Mucosa of descending colon (tissue), 3 donors: Measurements from ENCODE around the gene ELMOD1. TPM values are rescaled to one million over a fixed set of nuclear protein-coding genes. Genes with fewer than 3 reads are reported as not detected.

Experiments used
- ATAC-seq: fragments of 200-7000 bp; cut with Tn5 transposase; one replicate; pipeline ENCODE4 v1.9.1; 2020; ENCODE audit warnings: mild to moderate bottlenecking, moderate library complexity
- DNase-seq, 3 donors: peaks; one replicate each; pipeline ENCODE4 v3.0.0-alpha.2; 2020
- H3K36me3 ChIP-seq: fragments of 200-600 bp; one replicate; pipeline ENCODE4 v1.8.0; 2021; ENCODE audit warnings: low read depth, mild to moderate bottlenecking
- H3K4me1 ChIP-seq: fragments of 200-600 bp; one replicate; pipeline ENCODE4 v1.8.0; 2021; ENCODE audit warnings: low read depth, mild to moderate bottlenecking
- H3K4me3 ChIP-seq: fragments of 200-600 bp; one replicate; pipeline ENCODE4 v1.8.0; 2021; ENCODE audit warnings: mild to moderate bottlenecking
- H3K9me3 ChIP-seq: fragments of 200-600 bp; one replicate; pipeline ENCODE4 v1.8.0; 2021; ENCODE audit warnings: mild to moderate bottlenecking
- CTCF ChIP-seq: fragments of 200-600 bp; IDR thresholded peaks from one replicate; pipeline ENCODE4 v1.8.0; 2022; ENCODE audit warnings: antibody characterized with exemption, mild to moderate bottlenecking
- intact Hi-C, 2 donors: fragments of 100-400 bp; cut with DNase I in 1 of 2; cut with micrococcal nuclease in 1 of 2; formaldehyde crosslinking; loops; one replicate each; pipeline versions ENCODE4 v1.11.0 to v1.11.1; 2022; cut with DNase I, micrococcal nuclease
- total RNA-seq, 3 donors: library from RNA; stranded (reverse); fragmentation: NEBNext Ultra II Directional in 2 of 3; extraction: Animal tissue kit (Norgen Biotek cat#: 25700) in 2 of 3; gene quantifications; one replicate each; pipeline versions ENCODE4 v1.2.1 to v1.2.4, GENCODE V29; 2021 to 2023
- donor health status: DM: no; HTN: no; CAD: no; lungs with moderate emphysema.
- donor health status: DM: no; HTN: no; CAD: no.
- donor health status: DM: no; HTN: yes; CAD: no.

Gene ELMOD1
- total RNA-seq, 3 donors from 2014 or later: 0.31 to 0.57 TPM; not detected in 1

- no peak for ATAC-seq
These were observed 116.9 kb downstream of the ELMOD1 start for GRCh38 chr11:107707807-107708206.

GRCh38 chr11:107708792-107709191 is 117.8 kb downstream of the ELMOD1 start:
- no peak for TF ChIP-seq CTCF

More at GRCh38 chr11:107707807-107708206, 116.9 kb downstream of the ELMOD1 start:
- no peak for DNase-seq
- H3K4me3 ChIP-seq: no peak overlapping the region
- no peak for TF ChIP-seq CTCF
- H3K36me3 ChIP-seq: no peaks in the 10 kb centered on the region
- no peaks in the 10 kb centered on the region for H3K4me1 ChIP-seq
- no peaks in the 10 kb centered on the region for H3K9me3 ChIP-seq
- intact Hi-C loops: no loop called here

GRCh38 chr11:107710301-107710700 is 119.4 kb downstream of the ELMOD1 start:
- Histone ChIP-seq H3K4me1 (no peaks in the 10 kb centered on the region), H3K4me3 (no peak overlapping the region), H3K9me3 (no peaks in the 10 kb centered on the region), H3K36me3 (no peaks in the 10 kb centered on the region)
- intact Hi-C loops: no loop called here
- ATAC-seq (no peak), DNase-seq (no peak)
- TF ChIP-seq CTCF: no peak

More at GRCh38 chr11:107708792-107709191, 117.8 kb downstream of the ELMOD1 start:
- no peaks in the 10 kb centered on the region for H3K4me1 ChIP-seq
- ATAC-seq: no peak
- H3K9me3 ChIP-seq: no peaks in the 10 kb centered on the region
- H3K4me3 ChIP-seq: no peak overlapping the region
- intact Hi-C loops: no loop called here
- DNase-seq: no peak
- H3K36me3 ChIP-seq: no peaks in the 10 kb centered on the region

GRCh38 chr11:107711861-107712755 is 121.2 kb downstream of the ELMOD1 start, which contains the start of gene SLN:
Gene SLN (minus strand): TSS chr11:107712056.
- no peak for ATAC-seq
- no peak for DNase-seq
- Histone ChIP-seq H3K36me3 (no peaks in the 10 kb centered on the region), H3K9me3 (no peaks in the 10 kb centered on the region), H3K4me1 (no peaks in the 10 kb centered on the region), H3K4me3 (no peak within 1 kb of the TSS)
- no peak for TF ChIP-seq CTCF
- intact Hi-C loops: no loop called here

- DNase-seq (no peak), ATAC-seq (no peak)
- no peak overlapping the region for H3K4me3 ChIP-seq
- TF ChIP-seq CTCF: no peak
- intact Hi-C loops: no loop called here
- H3K36me3 ChIP-seq: no peaks in the 10 kb centered on the region
- no peaks in the 10 kb centered on the region for H3K4me1 ChIP-seq
- no peaks in the 10 kb centered on the region for H3K9me3 ChIP-seq
These were observed 122.1 kb downstream of the ELMOD1 start for GRCh38 chr11:107713009-107713408.

Other genes starting within 250 kb of the ELMOD1 start
- gene CWF19L2, start 133.3 kb upstream of the ELMOD1 start, total RNA-seq: 10 to 100 TPM in 2 of 3 donors, 1 to 10 TPM in 1; 9.0 to 20.2 (median 12.7) TPM
- gene ALKBH8, start 25.4 kb upstream of the ELMOD1 start, total RNA-seq: 1 to 10 TPM; 5.3 to 6.1 (median 6.0) TPM
- under 1 TPM in 1 of 3 donors, not detected in 2; 0.58 TPM for gene SLN, start 120.9 kb downstream of the ELMOD1 start, total RNA-seq